WTC11 (cell line): Measurements from ENCODE around the gene KLHL26.

ENCODE experiments used
- CTCF ChIP-seq: fragments of 200-600 bp; IDR thresholded peaks from 2 replicates; pipeline ENCODE4 v1.8.0; 2022; ENCODE audit warnings: antibody characterized with exemption
- TEAD4 ChIP-seq: sonication (generic); formaldehyde crosslinking; IDR thresholded peaks from 2 replicates; pipeline ENCODE4 v1.8.0; 2022; ENCODE audit warnings: mild to moderate bottlenecking, missing genetic modification reagents
- TF ChIP-seq, protein P1 (sequence below): sonication (generic); formaldehyde crosslinking; conservative IDR thresholded peaks from 2 replicates; pipeline ENCODE4 v1.8.1; 2023; ENCODE audit warnings: mild to moderate bottlenecking, low read depth, missing genetic modification reagents, moderate library complexity

DNA sequence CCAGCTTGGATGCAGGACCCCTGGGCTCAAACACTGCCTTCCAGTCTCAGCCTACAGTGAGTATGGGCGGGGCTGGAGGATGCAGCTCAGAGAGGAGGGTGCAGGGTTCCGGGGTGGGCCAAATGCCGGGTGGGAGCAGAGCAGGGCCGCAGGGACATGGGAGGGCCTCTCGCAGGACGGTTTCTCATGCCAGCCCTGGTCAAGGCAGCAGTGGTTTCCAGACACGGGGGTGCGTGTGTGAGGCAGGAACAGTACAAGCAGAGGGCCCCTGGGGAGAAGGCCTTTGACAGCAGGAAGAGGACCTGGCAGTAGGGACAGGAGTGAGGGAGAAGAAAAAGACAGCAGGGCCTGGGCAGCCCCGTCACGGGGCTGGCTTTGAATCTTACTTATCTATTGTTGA is 80.8 kb downstream of the KLHL26 start:
- TF ChIP-seq, protein P1, sequence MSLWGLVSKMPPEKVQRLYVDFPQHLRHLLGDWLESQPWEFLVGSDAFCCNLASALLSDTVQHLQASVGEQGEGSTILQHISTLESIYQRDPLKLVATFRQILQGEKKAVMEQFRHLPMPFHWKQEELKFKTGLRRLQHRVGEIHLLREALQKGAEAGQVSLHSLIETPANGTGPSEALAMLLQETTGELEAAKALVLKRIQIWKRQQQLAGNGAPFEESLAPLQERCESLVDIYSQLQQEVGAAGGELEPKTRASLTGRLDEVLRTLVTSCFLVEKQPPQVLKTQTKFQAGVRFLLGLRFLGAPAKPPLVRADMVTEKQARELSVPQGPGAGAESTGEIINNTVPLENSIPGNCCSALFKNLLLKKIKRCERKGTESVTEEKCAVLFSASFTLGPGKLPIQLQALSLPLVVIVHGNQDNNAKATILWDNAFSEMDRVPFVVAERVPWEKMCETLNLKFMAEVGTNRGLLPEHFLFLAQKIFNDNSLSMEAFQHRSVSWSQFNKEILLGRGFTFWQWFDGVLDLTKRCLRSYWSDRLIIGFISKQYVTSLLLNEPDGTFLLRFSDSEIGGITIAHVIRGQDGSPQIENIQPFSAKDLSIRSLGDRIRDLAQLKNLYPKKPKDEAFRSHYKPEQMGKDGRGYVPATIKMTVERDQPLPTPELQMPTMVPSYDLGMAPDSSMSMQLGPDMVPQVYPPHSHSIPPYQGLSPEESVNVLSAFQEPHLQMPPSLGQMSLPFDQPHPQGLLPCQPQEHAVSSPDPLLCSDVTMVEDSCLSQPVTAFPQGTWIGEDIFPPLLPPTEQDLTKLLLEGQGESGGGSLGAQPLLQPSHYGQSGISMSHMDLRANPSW (CRISPR knock-in tag), result no peak
- no peak for TF ChIP-seq CTCF
- TF ChIP-seq TEAD4 (CRISPR knock-in tag), result no peak
